Measurements from ENCODE around the gene MVB12B. TPM values are rescaled to one million over a fixed set of nuclear protein-coding genes. Genes with fewer than 3 reads are reported as not detected.
A peak's percentile ranks its signal among the peaks of the same experiment; 100 is the strongest.

MVB12B gene
- total and polyA plus RNA-seq, 7 donors = 1.5 to 25.6 (median 11.6) TPM

DNA sequence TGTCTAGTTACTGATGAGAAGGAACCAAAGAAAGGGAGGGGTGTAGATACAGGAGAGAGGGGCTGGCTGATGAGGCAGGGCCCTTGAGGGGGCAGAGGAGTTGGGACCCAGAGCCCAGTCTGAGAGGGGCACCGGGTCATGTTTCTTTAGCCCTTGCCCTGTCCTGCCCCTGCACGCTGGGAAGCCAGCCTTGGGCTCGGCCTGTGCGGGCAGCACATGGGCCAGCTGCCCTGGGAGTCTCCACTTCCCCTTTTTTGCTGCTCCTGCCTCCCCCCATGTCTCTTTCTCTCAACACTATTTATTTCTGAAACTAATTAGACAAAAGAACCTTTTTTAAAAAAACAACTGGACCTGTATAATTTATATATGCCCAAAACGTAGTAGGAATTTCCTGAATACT lies 20.5 kb downstream of the MVB12B start:
- Histone ChIP-seq H3K27me3 (ENCODE audit: insufficient read depth in 3 of 3, low read length in 2 of 3) (no peaks in the 10 kb centered on the region), H3K4me1 (peaks cover 19% of the 10 kb centered on the region), H3K4me3 (no peak overlapping the region), H3K9me3 (peaks cover 15% of the 10 kb centered on the region), H3K27ac (no peak overlapping the region), H3K36me3 (ENCODE audit: insufficient read depth in 1 of 2, low read depth in 1 of 2) (peaks cover 0 to 26% of the 10 kb centered on the region in 2 donors)
- WGBS, 3 donors = 85 to 94% (median 88%) methylated on average over 5 of the region's 5 CpGs
- intact Hi-C loops (cut with DNase I) = no loop called here
- no peak for ATAC-seq
- no peak for DNase-seq
- TF ChIP-seq, protein P1, sequence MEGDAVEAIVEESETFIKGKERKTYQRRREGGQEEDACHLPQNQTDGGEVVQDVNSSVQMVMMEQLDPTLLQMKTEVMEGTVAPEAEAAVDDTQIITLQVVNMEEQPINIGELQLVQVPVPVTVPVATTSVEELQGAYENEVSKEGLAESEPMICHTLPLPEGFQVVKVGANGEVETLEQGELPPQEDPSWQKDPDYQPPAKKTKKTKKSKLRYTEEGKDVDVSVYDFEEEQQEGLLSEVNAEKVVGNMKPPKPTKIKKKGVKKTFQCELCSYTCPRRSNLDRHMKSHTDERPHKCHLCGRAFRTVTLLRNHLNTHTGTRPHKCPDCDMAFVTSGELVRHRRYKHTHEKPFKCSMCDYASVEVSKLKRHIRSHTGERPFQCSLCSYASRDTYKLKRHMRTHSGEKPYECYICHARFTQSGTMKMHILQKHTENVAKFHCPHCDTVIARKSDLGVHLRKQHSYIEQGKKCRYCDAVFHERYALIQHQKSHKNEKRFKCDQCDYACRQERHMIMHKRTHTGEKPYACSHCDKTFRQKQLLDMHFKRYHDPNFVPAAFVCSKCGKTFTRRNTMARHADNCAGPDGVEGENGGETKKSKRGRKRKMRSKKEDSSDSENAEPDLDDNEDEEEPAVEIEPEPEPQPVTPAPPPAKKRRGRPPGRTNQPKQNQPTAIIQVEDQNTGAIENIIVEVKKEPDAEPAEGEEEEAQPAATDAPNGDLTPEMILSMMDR (IDR thresholded peaks at IDR 0.05) = no peak

- DNase-seq = no peak
- TF ChIP-seq, protein P1 (IDR thresholded peaks at IDR 0.05) = no peak
- WGBS, 3 donors = 50 to 66% (median 56%) methylated on average over 14 of the region's 14 CpGs
- intact Hi-C loops (cut with DNase I) = no loop called here
- Histone ChIP-seq H3K4me3 (no peak overlapping the region), H3K36me3 (ENCODE audit: insufficient read depth in 1 of 2, low read depth in 1 of 2) (peaks cover 0 to 16% of the 10 kb centered on the region in 2 donors), H3K27me3 (ENCODE audit: insufficient read depth in 3 of 3, low read length in 2 of 3) (no peaks in the 10 kb centered on the region), H3K9me3 (peaks cover 15% of the 10 kb centered on the region), H3K4me1 (peaks cover 19% of the 10 kb centered on the region), H3K27ac (no peak overlapping the region)
- peak in 2 of 4 donors; percentile 46 to 62 for ATAC-seq
Measured at GRCh38 chr9:126347911-126348760, 21.5 kb downstream of the MVB12B start.

DNA sequence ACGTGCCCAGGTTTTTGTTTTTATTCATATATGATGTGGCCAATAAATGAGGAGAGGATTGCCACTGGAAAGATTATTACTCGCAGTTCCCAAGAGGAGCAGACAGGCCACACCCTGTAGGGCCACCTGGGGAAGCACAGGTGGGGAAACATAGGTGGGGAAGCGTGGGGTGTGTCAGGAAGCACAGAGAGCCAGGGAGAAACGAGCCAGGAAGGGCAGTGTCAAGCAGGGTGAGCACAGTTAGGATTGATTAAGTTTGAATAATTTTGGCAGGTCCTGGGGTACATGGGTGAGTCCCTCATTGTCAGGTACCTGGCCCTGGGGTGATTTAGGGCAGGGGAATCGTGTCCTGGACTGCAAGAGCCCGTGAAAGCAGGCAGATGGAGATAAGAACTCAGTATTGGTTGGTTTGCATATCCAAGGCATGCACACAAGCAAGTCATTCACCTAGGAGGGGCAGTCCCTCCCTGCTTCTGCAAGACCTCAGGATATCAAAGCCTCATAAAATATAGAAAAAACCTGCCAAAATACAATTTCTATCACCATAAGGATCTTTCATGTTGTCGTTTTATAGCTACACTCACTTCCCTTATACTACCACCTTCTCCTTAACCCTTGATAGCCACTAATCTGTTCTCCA lies 22.4 kb downstream of the MVB12B start:
- Histone ChIP-seq H3K9me3 (peaks cover 15% of the 10 kb centered on the region), H3K27ac (no peak overlapping the region), H3K27me3 (ENCODE audit: insufficient read depth in 3 of 3, low read length in 2 of 3) (no peaks in the 10 kb centered on the region), H3K36me3 (ENCODE audit: insufficient read depth in 1 of 2, low read depth in 1 of 2) (peaks cover 0 to 15% of the 10 kb centered on the region in 2 donors), H3K4me1 (peaks cover 19% of the 10 kb centered on the region), H3K4me3 (no peak overlapping the region)
- no peak for DNase-seq
- TF ChIP-seq, protein P1 (IDR thresholded peaks at IDR 0.05) = no peak
- intact Hi-C loops (cut with DNase I) = no loop called here
- 74 to 77% (median 76%) methylated on average over 7 of the region's 7 CpGs for WGBS, 3 donors
- ATAC-seq = no peak

DNA sequence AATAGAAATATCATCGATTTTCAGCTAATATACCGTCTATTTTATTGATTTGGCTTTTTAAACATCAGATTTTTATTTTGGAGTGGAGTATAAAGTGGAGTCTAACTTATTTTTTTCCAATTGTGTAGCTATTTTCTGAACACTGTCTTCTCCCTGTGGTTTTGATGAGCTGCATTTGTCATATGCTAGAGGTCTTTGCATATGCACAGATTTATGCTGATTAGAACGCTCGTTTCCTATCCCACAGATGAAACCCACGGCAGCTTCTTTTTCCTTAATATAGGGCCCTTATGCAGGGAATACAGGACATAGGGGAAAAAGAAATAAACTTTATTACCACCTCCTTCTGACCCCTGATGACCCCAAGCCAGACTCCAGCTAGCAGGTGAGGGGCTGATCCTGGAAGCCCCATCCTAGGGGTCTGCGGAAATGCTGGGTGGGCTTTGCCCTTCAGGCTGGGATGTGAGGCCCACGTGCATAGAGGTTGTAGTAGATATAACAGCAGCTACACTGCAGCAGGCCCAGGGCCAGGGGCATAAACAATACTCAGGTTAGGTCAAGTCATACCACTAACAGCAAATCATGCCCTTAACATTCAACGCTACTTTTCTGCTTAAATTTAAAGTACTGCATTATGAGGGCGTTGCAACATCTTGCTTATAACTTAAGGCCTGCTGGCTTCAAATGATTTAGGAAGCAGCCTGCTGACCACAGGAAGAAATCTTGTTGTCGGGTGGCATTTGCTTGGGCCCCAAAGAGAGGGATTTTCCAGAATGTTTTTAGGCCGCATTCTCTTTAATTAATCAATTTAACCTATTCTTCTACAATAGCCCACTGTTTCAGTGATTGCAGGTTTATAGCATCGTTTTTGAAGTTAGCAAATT lies 28.5 kb downstream of the MVB12B start:
- 85 to 88% (median 87%) methylated on average over 12 of the region's 12 CpGs for WGBS, 3 donors
- intact Hi-C loops (cut with DNase I) = no loop called here
- Histone ChIP-seq H3K36me3 (ENCODE audit: insufficient read depth in 1 of 2, low read depth in 1 of 2) (no peaks in the 10 kb centered on the region), H3K27ac (no peak overlapping the region), H3K4me3 (no peak overlapping the region), H3K4me1 (peaks cover 8% of the 10 kb centered on the region), H3K9me3 (peaks cover 15% of the 10 kb centered on the region), H3K27me3 (ENCODE audit: insufficient read depth in 3 of 3, low read length in 2 of 3) (no peaks in the 10 kb centered on the region)
- TF ChIP-seq, protein P1 (IDR thresholded peaks at IDR 0.05) = no peak
- ATAC-seq = no peak
- no peak for DNase-seq

Measured in psoas muscle (tissue), 8 donors.